ENCODE results near the gene THSD7A.

THSD7A gene

GRCh38 chr7:11701829-11702560 lies 130.0 kb downstream of the THSD7A start:
- DNase-seq: no peak

GRCh38 chr7:11699666-11700065 lies 132.3 kb downstream of the THSD7A start:
- DNase-seq: no peak

DNA sequence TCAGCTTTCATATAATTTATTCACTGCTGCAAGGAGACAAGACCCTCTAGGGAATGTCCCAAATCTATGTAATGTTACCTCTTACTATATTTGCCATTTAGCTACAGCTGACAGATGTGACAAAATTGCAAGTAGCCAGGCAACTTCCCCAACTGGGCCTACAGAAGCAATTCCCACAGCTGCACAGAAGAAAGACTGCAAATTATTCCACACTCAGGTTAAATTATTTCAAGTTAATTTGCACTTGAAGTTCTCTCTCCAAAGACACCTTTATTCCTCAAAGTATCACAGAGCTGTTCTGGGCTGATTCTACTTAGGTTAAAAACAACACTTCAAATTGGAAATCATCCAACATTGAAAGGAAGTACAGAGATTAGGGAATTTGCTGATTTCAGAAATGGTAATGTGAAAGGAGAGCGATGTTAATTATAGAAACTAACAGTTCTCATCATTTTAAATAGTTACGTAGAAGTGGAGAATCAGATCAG lies 133.6 kb downstream of the THSD7A start:
- DNase-seq: no peak

DNA sequence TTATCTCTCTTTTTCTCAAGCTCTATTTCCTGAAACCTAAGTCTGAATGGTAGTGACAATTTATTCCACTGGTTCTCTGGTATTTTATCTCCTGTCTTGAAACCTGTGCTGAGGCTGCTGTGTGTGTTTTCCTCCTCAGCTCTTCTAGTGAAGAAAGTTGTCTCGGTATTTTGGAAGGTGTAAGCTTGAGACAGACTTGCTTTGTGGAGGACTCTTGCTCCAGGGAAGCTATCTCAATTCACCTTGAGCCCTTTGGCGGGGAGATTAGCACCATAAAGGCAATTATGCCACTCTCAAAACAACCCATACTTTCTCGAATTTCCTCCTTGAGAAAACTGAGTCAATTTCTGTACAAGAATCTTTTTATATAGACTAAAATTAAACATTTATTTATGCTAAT lies 141.6 kb downstream of the THSD7A start:
- DNase-seq: no peak

GRCh38 chr7:11689096-11689495 lies 142.9 kb downstream of the THSD7A start:
- no peak for DNase-seq

- DNase-seq: no peak
Measured at GRCh38 chr7:11681461-11681860, 150.5 kb downstream of the THSD7A start.

DNA sequence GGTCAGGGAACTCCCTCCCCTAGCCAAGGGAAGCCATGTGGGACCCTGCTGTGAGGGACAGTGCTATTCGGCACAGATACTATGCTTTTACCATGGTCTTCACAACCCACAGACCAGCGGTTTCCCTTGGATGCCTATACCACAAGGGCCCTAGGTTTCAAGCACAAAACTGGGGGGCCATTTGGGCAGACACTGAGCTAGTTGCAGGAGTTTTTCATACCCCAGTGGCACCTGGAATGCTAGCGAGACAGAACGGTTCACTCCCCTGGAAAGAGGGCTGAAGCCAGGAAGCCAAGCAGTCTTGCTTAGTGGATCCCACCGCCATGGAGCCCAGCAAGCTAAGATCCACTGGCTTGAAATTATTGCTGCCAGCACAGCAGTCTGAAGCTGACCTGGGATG lies 156.8 kb downstream of the THSD7A start:
- DNase-seq: no peak

DNA sequence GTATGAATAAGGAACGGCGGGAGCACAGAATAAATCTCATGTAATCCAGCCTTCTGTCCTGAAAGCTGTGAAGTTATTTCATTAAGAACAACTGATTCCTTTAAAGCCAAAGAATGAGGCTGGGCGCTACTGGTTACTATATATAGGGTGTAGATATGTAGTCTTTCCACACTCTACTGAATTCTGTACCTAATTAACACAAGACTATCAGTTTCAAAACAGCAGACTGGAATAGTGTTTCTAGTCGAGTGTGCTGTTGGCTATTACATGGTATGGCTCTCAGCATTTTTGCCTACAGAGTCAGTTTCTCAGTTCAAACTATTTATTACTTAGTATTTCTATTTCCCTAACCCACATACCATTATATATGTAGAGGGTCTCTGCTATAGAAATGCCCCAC lies 163.3 kb downstream of the THSD7A start:
- DNase-seq: no peak

DNA sequence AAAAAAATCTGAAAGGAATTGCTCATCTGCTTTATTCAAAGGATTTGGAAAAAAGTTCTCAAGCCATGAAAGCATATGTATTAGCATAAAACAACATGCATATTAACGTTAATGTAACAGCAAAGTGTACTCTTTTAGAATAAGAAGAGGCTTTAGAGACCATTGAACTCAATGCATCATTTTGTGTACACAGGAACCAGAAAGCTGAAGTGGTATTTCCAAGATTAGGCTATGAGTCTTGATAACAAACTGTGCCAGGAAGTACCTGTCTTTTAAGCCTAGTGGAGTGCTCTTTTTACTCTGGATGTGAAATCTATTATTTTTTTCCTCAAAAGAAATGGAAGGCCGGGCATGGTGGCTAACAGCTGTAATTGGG lies 164.2 kb downstream of the THSD7A start:
- no peak for DNase-seq

- no peak for DNase-seq
Measured at GRCh38 chr7:11667071-11667809, 164.8 kb downstream of the THSD7A start.

GRCh38 chr7:11665357-11665756 lies 166.6 kb downstream of the THSD7A start:
- DNase-seq: no peak

- no peak for DNase-seq
Measured at GRCh38 chr7:11655642-11656041, 176.4 kb downstream of the THSD7A start.

GRCh38 chr7:11655163-11655562 lies 176.8 kb downstream of the THSD7A start:
- DNase-seq: no peak

- no peak for DNase-seq
Measured at GRCh38 chr7:11650500-11650899, 181.5 kb downstream of the THSD7A start.

GRCh38 chr7:11650030-11650429 lies 182.0 kb downstream of the THSD7A start:
- no peak for DNase-seq

DNA sequence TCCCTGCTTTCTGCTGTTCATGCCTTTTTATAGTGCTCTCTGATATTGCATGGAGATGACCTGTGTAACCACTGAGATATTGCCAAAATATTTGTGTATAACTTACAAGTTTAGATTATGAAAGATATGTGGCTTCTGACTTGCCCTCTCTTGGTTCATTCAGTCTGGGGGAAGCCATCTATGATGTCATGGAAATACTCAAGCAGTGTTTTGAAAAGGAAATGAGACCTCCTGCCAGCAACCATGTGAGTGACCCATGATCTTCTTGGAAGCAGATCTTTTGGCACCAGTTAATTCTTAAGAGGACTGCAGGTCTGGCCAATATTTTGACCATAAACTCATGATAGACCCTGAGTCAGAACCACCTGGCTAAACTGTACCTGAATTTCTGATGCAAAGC lies 183.0 kb downstream of the THSD7A start:
- no peak for DNase-seq

- DNase-seq: no peak
Measured at GRCh38 chr7:11648101-11648500, 183.9 kb downstream of the THSD7A start.

DNA sequence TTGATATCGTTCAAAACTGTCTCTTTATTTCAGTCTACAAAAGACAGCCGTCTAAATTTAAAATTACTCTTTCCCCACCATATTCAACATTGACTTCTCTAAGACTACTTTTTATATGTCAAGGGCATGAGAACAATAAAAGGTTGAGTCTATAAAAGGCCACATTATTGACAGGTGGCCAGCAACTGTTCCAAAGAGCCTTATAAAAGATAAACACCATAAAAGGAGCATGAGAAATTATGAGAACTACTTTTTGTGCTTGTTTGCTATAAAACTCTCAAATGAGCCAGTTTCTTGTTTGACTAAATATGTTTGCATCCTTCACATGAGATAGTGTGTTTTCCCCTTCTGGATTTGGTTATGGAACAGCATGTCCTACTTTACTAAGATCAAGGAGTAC lies 189.2 kb downstream of the THSD7A start:
- DNase-seq: no peak

- no peak for DNase-seq
Measured at GRCh38 chr7:11642276-11642675, 189.7 kb downstream of the THSD7A start.

DNA sequence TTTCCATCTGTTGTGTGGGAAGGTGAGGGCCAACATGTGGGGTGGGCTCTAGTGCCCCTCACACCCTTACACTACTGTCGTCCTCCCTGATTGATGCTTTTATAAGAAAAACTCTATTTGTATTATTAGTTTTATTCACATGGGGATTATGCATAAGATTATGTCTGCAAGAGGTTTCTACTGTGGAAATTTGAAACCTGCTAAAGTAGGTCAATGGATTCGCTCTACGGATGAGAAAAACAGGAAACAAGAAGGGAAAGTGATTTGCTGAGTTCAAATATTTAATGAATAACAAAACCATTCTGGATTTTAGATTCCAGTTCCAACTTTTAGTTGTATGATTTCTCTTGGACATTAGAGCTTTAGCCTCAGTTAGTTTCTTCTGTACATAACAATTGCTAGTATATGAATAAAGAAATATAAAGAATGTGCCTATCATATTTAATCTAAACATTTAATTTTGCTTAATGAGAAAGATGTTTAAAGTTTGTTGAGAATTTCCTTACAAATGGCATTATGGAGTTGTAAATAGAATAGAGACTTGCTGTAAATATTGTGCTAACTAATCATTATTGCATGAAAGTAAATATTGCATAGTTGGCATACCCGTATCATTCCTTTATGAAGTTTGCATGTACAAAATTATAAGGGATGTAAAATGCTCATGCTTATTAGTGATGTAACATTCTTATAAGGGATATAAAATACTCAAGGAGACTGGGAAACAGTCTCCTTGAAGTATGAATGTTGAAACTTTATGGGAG lies 193.8 kb downstream of the THSD7A start:
- DNase-seq: no peak

- DNase-seq: no peak
Measured at GRCh38 chr7:11636274-11636673, 195.7 kb downstream of the THSD7A start.

- DNase-seq: no peak
Measured at GRCh38 chr7:11633310-11633709, 198.7 kb downstream of the THSD7A start.

DNA sequence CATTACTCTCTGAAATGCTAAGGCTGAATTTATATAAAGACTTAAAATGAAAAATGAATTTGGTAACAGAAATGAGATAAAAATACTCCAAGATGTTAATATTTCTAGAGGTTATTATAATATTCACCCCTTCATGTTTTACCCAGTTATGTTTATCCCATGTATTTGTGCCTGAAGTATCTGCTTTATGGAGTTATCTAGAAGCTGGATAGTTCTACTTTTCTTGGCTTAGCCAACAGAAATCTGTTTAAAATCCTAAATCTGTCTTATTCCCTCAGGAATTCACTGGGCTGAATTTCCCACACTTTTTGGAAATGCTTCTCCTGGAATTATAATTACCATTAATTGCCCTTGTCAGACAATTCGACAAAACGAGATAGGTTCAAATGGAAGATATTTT lies 201.6 kb downstream of the THSD7A start:
- no peak for DNase-seq

GRCh38 chr7:11625669-11626068 lies 206.3 kb downstream of the THSD7A start:
- DNase-seq: no peak
